HCT116 (cell line): ENCODE data around the gene HEXB. TPM values are rescaled to one million over a fixed set of nuclear protein-coding genes. Genes with fewer than 3 reads are reported as not detected.
A peak's percentile ranks its signal among the peaks of the same experiment; 100 is the strongest.

ENCODE experiments used
- ATAC-seq: fragments of 200-7000 bp; cut with Tn5 transposase; 2 replicates; pipeline ENCODE4 v1.9.1; 2020; ENCODE audit warnings: mild to moderate bottlenecking, moderate library complexity
- BruUV-seq: library from RNA; stranded (reverse); fragments of 400-500 nt; replicated peaks from 2 replicates; lab custom pipeline; 2021; lab: Mats Ljungman, UMichigan
- CTCF ChIA-PET: fragments of 300-600 bp; sonication (Branson Sonifier 250); formaldehyde crosslinking; loops from one replicate; lab custom pipeline; 2021; ENCODE audit warnings: antibody characterized with exemption; lab: Charles Lee
- POLR2A ChIA-PET: fragments of 300-600, 350-600 bp; sonication (Branson Sonifier 250); formaldehyde crosslinking; loops from one replicate; lab custom pipeline; 2021; ENCODE audit warnings: antibody characterized with exemption; lab: Charles Lee
- RAD21 ChIA-PET, 2 experiments: fragments of 300-600 bp; sonication (Branson Sonifier 250); formaldehyde crosslinking; loops; one replicate each; lab custom pipeline; 2023; ENCODE audit warnings: low total read pairs in 2 of 2; ENCODE audit not compliant: uncharacterized antibody in 2 of 2, unreplicated experiment in 2 of 2, low non-redundant PET in 1 of 2; lab: Charles Lee
- DNase-seq: peaks from one replicate; pipeline ENCODE4 v3.0.0-alpha.2; 2010; ENCODE audit warnings: low read depth, low spot score
- H2AFZ ChIP-seq: fragments of 200-600 bp; shearing (Covaris generic), sonication (generic); 2 replicates; pipeline ENCODE4 v1.6.1; 2017; ENCODE audit warnings: low read depth, mixed run types, mixed read lengths, antibody characterized with exemption, low read length; ENCODE audit not compliant: poor library complexity, severe bottlenecking
- H3K27ac ChIP-seq: 2 replicates; pipeline ENCODE4 v1.5.1; 2012; ENCODE audit warnings: low read depth, low read length
- H3K27me3 ChIP-seq: fragments of 200-600 bp; sonication (generic); 2 replicates; pipeline ENCODE4 v1.6.1; 2016; ENCODE audit warnings: mixed run types, low read length, mixed read lengths; ENCODE audit not compliant: insufficient read depth
- H3K36me3 ChIP-seq, 2 experiments: fragments of 200-500 bp in 1 of 2; fragments of 200-600 bp in 1 of 2; sonication (Bioruptor generic) in 1 of 2; sonication (generic) in 1 of 2; 2 replicates each; pipeline versions ENCODE4 v1.5.1 to v1.6.1; 2014 to 2016; ENCODE audit warnings: low read length in 2 of 2, inconsistent platforms in 1 of 2, mixed read lengths in 1 of 2, mixed run types in 1 of 2; ENCODE audit not compliant: insufficient read depth in 2 of 2, control insufficient read depth in 1 of 2
- H3K4me1 ChIP-seq, 2 experiments: fragments of 200-600 bp in 1 of 2; sonication (generic) in 1 of 2; 2 replicates each; pipeline versions ENCODE4 v1.5.1 to v1.6.1; 2012 to 2017; ENCODE audit warnings: low read length in 2 of 2, inconsistent platforms in 1 of 2, mild to moderate bottlenecking in 1 of 2, mixed read lengths in 1 of 2, mixed run types in 1 of 2, moderate library complexity in 1 of 2; ENCODE audit not compliant: insufficient read depth in 2 of 2, control insufficient read depth in 1 of 2
- H3K4me2 ChIP-seq: fragments of 200-600 bp; sonication (generic); 2 replicates; pipeline ENCODE4 v1.6.1; 2017; ENCODE audit warnings: mixed run types, low read length, mixed read lengths
- H3K4me3 ChIP-seq, 2 experiments: fragments of 200-600 bp in 1 of 2; sonication (generic) in 1 of 2; replicated peaks in 1 of 2; 2 replicates each; pipeline ENCODE4 v1.5.1; 2011 to 2016; ENCODE audit warnings: low read length in 2 of 2, control low read depth in 1 of 2, low read depth in 1 of 2, mild to moderate bottlenecking in 1 of 2, mixed read lengths in 1 of 2, mixed run types in 1 of 2
- H3K79me2 ChIP-seq: fragments of 200-600 bp; sonication (generic); 2 replicates; pipeline ENCODE4 v1.6.1; 2017; ENCODE audit warnings: mild to moderate bottlenecking, mixed run types, low read length, moderate library complexity, mixed read lengths; ENCODE audit not compliant: insufficient read depth
- H3K9ac ChIP-seq: fragments of 200-600 bp; sonication (generic); 2 replicates; pipeline ENCODE4 v1.6.1; 2016; ENCODE audit warnings: low read length, mixed read lengths
- H3K9me2 ChIP-seq: fragments of 200-600 bp; sonication (generic), shearing (Covaris generic); 2 replicates; pipeline ENCODE4 v1.6.1; 2017; ENCODE audit warnings: mixed run types, mild to moderate bottlenecking, moderate library complexity; ENCODE audit not compliant: insufficient read depth
- H3K9me3 ChIP-seq, 2 experiments: fragments of 200-500 bp in 1 of 2; fragments of 200-600 bp in 1 of 2; sonication (Bioruptor generic) in 1 of 2; sonication (generic) in 1 of 2; 2 replicates each; pipeline ENCODE4 v1.6.1; 2014 to 2017; ENCODE audit warnings: low read length in 2 of 2, mixed read lengths in 2 of 2, inconsistent platforms in 1 of 2, low read depth in 1 of 2, mild to moderate bottlenecking in 1 of 2, mixed run types in 1 of 2, moderate library complexity in 1 of 2; ENCODE audit not compliant: control insufficient read depth in 1 of 2, insufficient read depth in 1 of 2
- H4K20me1 ChIP-seq: fragments of 200-600 bp; sonication (generic), shearing (Covaris generic); 2 replicates; pipeline ENCODE4 v1.6.1; 2017; ENCODE audit warnings: mixed run types, mild to moderate bottlenecking, moderate library complexity; ENCODE audit not compliant: insufficient read depth
- ATF3 ChIP-seq: IDR thresholded peaks from 2 replicates; pipeline ENCODE4 v1.6.1; 2012
- CBX3 ChIP-seq: IDR thresholded peaks from 2 replicates; pipeline ENCODE4 v1.6.1; 2012; ENCODE audit warnings: low read depth
- CEBPB ChIP-seq: IDR thresholded peaks from 2 replicates; pipeline ENCODE4 v1.6.1; 2012; ENCODE audit warnings: low read depth
- EGR1 ChIP-seq: IDR thresholded peaks from 2 replicates; pipeline ENCODE4 v1.6.1; 2012; ENCODE audit warnings: low read depth
- ELF1 ChIP-seq: IDR thresholded peaks from 2 replicates; pipeline ENCODE4 v1.6.1; 2012; ENCODE audit warnings: low read depth, borderline replicate concordance
- EZH2 ChIP-seq: fragments of 200-600 bp; sonication (generic); IDR thresholded peaks from 2 replicates; pipeline ENCODE4 v1.6.1; 2017; ENCODE audit warnings: antibody characterized with exemption, mixed run types
- EZH2phosphoT487 ChIP-seq: fragments of 200-600 bp; IDR thresholded peaks from 2 replicates; pipeline ENCODE4 v1.6.1; 2018; ENCODE audit warnings: antibody characterized with exemption, borderline replicate concordance
- FOSL1 ChIP-seq: IDR thresholded peaks from 2 replicates; pipeline ENCODE4 v1.6.1; 2012; ENCODE audit warnings: low read depth
- JUND ChIP-seq: IDR thresholded peaks from 2 replicates; pipeline ENCODE4 v1.6.1; 2012
- POLR2AphosphoS5 ChIP-seq: IDR thresholded peaks from 2 replicates; pipeline ENCODE4 v1.6.1; 2011; ENCODE audit warnings: mild to moderate bottlenecking, low read depth, low read length, moderate library complexity
- RAD21 ChIP-seq: IDR thresholded peaks from 2 replicates; pipeline ENCODE4 v1.6.1; 2012; ENCODE audit warnings: low read depth, mild to moderate bottlenecking
- SIN3A ChIP-seq: IDR thresholded peaks from 2 replicates; pipeline ENCODE4 v1.6.1; 2012; ENCODE audit warnings: low read depth
- SP1 ChIP-seq: IDR thresholded peaks from 2 replicates; pipeline ENCODE4 v1.6.1; 2012; ENCODE audit warnings: low read depth
- SRF ChIP-seq: IDR thresholded peaks from 2 replicates; pipeline ENCODE4 v1.6.1; 2012; ENCODE audit warnings: low read depth
- TCF7L2 ChIP-seq: IDR thresholded peaks from 2 replicates; pipeline ENCODE4 v1.7.0; 2011; ENCODE audit warnings: borderline replicate concordance, inconsistent platforms; ENCODE audit not compliant: insufficient read depth, insufficient read length; ENCODE audit errors: extremely low read depth
- YY1 ChIP-seq: IDR thresholded peaks from 2 replicates; pipeline ENCODE4 v1.6.1; 2011; ENCODE audit warnings: low read length, low read depth, moderate library complexity, mild to moderate bottlenecking; ENCODE audit not compliant: insufficient replicate concordance; ENCODE audit errors: extremely low read depth
- ZFX ChIP-seq: fragments of 450-650 bp; IDR thresholded peaks from 2 replicates; pipeline ENCODE4 v1.6.1; 2017
- ZNF274 ChIP-seq: fragments of 200-500 bp; sonication (Bioruptor generic); IDR thresholded peaks from 2 replicates; pipeline ENCODE4 v1.6.1; 2014; ENCODE audit warnings: mild to moderate bottlenecking, low read depth, low read length, inconsistent platforms
- intact Hi-C: fragments of 100-400 bp; cut with micrococcal nuclease; formaldehyde crosslinking; loops from 2 replicates; pipeline ENCODE4 v1.10.0; 2022
- total RNA-seq: library from RNA; stranded (reverse); gene quantifications from one replicate; pipeline ENCODE4 v1.2.1, GENCODE V29; 2021; ENCODE audit not compliant: unreplicated experiment
- TF ChIP-seq, protein P1 (sequence below), 3 experiments: fragments of 200-600 bp in 1 of 3; sonication (generic) in 1 of 3; IDR thresholded peaks in 2 of 3; conservative IDR thresholded peaks in 1 of 3; 2 replicates each; pipeline ENCODE4 v1.5.1; 2012 to 2017; ENCODE audit warnings: low read depth in 2 of 3, low read length in 2 of 3, antibody characterized with exemption in 1 of 3, borderline replicate concordance in 1 of 3, control low read depth in 1 of 3, mild to moderate bottlenecking in 1 of 3, mixed read lengths in 1 of 3, mixed run types in 1 of 3, moderate library complexity in 1 of 3; ENCODE audit not compliant: insufficient read depth in 1 of 3
- TF ChIP-seq, protein P2 (sequence below): IDR thresholded peaks from 2 replicates; pipeline ENCODE4 v1.6.1; 2011; ENCODE audit warnings: mild to moderate bottlenecking, low read length, moderate library complexity; ENCODE audit not compliant: insufficient replicate concordance; ENCODE audit errors: extremely low read depth
- TF ChIP-seq, protein P3 (sequence below): IDR thresholded peaks from 2 replicates; pipeline ENCODE4 v1.6.1; 2012

HEXB gene
- total RNA-seq, 1 experiment from 2014 or later, result 123 TPM

DNA sequence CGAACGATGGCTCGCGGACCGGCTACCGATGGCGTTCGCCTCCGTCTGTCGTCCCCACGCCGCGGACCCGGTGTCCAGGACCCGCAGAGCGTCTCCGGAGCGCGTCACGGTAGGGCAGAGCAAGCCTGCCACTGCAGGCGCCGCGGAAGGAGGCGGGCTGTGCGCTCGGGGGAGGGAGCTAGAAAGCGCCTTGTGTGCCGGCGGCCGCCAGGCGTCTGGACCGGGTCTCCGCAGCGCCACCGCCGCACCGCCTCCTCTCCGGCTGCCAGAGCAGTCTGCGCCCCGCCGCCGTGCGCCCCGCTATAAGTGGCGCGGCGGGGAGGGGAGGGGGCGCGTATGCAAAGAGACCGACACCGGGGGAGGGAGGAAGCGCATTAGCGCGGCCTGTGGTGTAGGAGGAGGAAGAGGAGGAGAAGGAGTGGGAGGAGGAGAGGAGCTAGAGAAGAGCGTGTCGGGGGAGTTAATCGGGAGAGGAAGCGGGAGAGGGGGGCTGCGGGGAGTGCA is 44.5 kb upstream of the HEXB start, which contains the start of gene ENC1:
Gene ENC1, minus strand, starts transcription at position 279 of the 504 bp plus-strand sequence. CDS start 4,243 bp downstream, outside the sequence.
- peaks cover 42% of the 10 kb centered on the region for H3K79me2 ChIP-seq
- H3K27ac ChIP-seq, result peak within 1 kb of the TSS; percentile 92
- H3K27me3 ChIP-seq, result no peaks in the 10 kb centered on the region
- DNase-seq, result peak; percentile 55
- H3K9me3 ChIP-seq, result no peaks in the 10 kb centered on the region
- ChIA-PET CTCF (interaction anchor here (0.7 to 1.8 kb wide), 10 partner anchors 9 to 738 kb away, joined by 3 to 11 read pairs (median 3); no protein-coding TSS in a partner anchor), POLR2A (interaction anchor here (0.6 to 2.0 kb wide), 8 partner anchors 8 to 1016 kb away, joined by 3 to 9 read pairs (median 3); no protein-coding TSS in a partner anchor), RAD21 (interaction anchor here (0.8 to 1.0 kb wide), 3 partner anchors 9 to 428 kb away, joined by 3 read pairs; no protein-coding TSS in a partner anchor)
- peak within 1 kb of the TSS; percentile 96 for H3K4me2 ChIP-seq
- intact Hi-C loops, result loop anchor here (1.0 to 10.0 kb wide), 5 partner anchors 246 to 826 kb away; no protein-coding TSS in a partner anchor
- H4K20me1 ChIP-seq, result peaks cover 5% of the 10 kb centered on the region; the same call in 1 of the 2 replicates
- BruUV-seq, result no TSS peak
- H3K4me3 ChIP-seq, result peak within 1 kb of the TSS; percentile 69 to 82
- peaks cover 51 to 58% of the 10 kb centered on the region in 2 experiments for H3K4me1 ChIP-seq
- H2AFZ ChIP-seq, result peak within 1 kb of the TSS; percentile 84
- peak within 1 kb of the TSS; percentile 69 for H3K9ac ChIP-seq
- H3K9me2 ChIP-seq, result no peaks in the 10 kb centered on the region
- ATAC-seq, result peak; percentile 78
- peaks cover 1 to 3% of the 10 kb centered on the region in 2 experiments; a peak in 2 of 4 replicates for H3K36me3 ChIP-seq
- no peak for TF ChIP-seq ELF1
- peak; percentile 38 for TF ChIP-seq RAD21
- TF ChIP-seq SRF, result no peak
- no peak for TF ChIP-seq JUND
- no peak for TF ChIP-seq ATF3
- no peak for TF ChIP-seq ZNF274
- peak; percentile 42 for TF ChIP-seq SIN3A
- no peak for TF ChIP-seq ZFX
- peak; percentile 63 for TF ChIP-seq TCF7L2
- TF ChIP-seq CEBPB, result no peak
- TF ChIP-seq POLR2AphosphoS5, result peak; percentile 66
- TF ChIP-seq EZH2, result no peak
- peak; percentile 32 for TF ChIP-seq YY1
- no peak; the same call in 1 of the 2 replicates for TF ChIP-seq CBX3
- TF ChIP-seq FOSL1, result no peak
- TF ChIP-seq, protein P1, sequence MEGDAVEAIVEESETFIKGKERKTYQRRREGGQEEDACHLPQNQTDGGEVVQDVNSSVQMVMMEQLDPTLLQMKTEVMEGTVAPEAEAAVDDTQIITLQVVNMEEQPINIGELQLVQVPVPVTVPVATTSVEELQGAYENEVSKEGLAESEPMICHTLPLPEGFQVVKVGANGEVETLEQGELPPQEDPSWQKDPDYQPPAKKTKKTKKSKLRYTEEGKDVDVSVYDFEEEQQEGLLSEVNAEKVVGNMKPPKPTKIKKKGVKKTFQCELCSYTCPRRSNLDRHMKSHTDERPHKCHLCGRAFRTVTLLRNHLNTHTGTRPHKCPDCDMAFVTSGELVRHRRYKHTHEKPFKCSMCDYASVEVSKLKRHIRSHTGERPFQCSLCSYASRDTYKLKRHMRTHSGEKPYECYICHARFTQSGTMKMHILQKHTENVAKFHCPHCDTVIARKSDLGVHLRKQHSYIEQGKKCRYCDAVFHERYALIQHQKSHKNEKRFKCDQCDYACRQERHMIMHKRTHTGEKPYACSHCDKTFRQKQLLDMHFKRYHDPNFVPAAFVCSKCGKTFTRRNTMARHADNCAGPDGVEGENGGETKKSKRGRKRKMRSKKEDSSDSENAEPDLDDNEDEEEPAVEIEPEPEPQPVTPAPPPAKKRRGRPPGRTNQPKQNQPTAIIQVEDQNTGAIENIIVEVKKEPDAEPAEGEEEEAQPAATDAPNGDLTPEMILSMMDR (IDR thresholded peaks at IDR 0.05 in 2 of 3, conservative IDR thresholded peaks at IDR 0.05 in 1 of 3; ENCODE audit: borderline replicate concordance in 1 of 3, insufficient read depth in 1 of 3, low read depth in 2 of 3, low read length in 2 of 3), result peak; percentile 15 to 35 (median 24); a peak in 3 of 6 replicates
- TF ChIP-seq, protein P2, sequence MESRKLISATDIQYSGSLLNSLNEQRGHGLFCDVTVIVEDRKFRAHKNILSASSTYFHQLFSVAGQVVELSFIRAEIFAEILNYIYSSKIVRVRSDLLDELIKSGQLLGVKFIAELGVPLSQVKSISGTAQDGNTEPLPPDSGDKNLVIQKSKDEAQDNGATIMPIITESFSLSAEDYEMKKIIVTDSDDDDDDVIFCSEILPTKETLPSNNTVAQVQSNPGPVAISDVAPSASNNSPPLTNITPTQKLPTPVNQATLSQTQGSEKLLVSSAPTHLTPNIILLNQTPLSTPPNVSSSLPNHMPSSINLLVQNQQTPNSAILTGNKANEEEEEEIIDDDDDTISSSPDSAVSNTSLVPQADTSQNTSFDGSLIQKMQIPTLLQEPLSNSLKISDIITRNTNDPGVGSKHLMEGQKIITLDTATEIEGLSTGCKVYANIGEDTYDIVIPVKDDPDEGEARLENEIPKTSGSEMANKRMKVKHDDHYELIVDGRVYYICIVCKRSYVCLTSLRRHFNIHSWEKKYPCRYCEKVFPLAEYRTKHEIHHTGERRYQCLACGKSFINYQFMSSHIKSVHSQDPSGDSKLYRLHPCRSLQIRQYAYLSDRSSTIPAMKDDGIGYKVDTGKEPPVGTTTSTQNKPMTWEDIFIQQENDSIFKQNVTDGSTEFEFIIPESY, result no peak
- TF ChIP-seq EZH2phosphoT487, result no peak
- TF ChIP-seq, protein P3, sequence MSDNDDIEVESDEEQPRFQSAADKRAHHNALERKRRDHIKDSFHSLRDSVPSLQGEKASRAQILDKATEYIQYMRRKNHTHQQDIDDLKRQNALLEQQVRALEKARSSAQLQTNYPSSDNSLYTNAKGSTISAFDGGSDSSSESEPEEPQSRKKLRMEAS, result peak; percentile 50; the same call in 1 of the 2 replicates
- peak; percentile 69 for TF ChIP-seq EGR1
- TF ChIP-seq SP1, result peak; percentile 41; the same call in 1 of the 2 replicates
